Nephron progenitor cell (in vitro differentiated cells): ENCODE data around the gene RRP12.

Experiments
- DNase-seq: peaks from one replicate; pipeline ENCODE4 v3.0.0; 2021
- H3K27ac Mint-ChIP-seq: 2 replicates; pipeline ENCODE4 v1.8.0; 2021; ENCODE audit warnings: mild to moderate bottlenecking, moderate library complexity, mixed read lengths
- H3K27me3 Mint-ChIP-seq: 2 replicates; pipeline ENCODE4 v1.8.0; 2021; ENCODE audit warnings: mild to moderate bottlenecking, low read depth, mixed read lengths; ENCODE audit not compliant: poor library complexity
- H3K36me3 Mint-ChIP-seq: 2 replicates; pipeline ENCODE4 v1.8.0; 2021; ENCODE audit warnings: low read depth, mixed read lengths
- H3K4me1 Mint-ChIP-seq: 2 replicates; pipeline ENCODE4 v1.8.0; 2021; ENCODE audit warnings: mixed read lengths
- H3K4me3 Mint-ChIP-seq: 2 replicates; pipeline ENCODE4 v1.8.0; 2021; ENCODE audit warnings: mild to moderate bottlenecking, moderate library complexity, mixed read lengths
- H3K9me3 Mint-ChIP-seq: 2 replicates; pipeline ENCODE4 v1.8.0; 2021; ENCODE audit warnings: mild to moderate bottlenecking, moderate library complexity, mixed read lengths
- CTCF ChIP-seq: fragments of 200-600 bp; sonication (generic); IDR thresholded peaks from 2 replicates; pipeline ENCODE4 v1.5.0; 2021; ENCODE audit warnings: antibody characterized with exemption

Gene RRP12

GRCh38 chr10:97334370-97335175 is 66.6 kb downstream of the RRP12 start, which contains the start of gene FRAT2:
FRAT2 (minus strand) TSS chr10:97334729; CDS start chr10:97334572, 157 bp downstream.
- DNase-seq, result peak; percentile 89
- Mint-ChIP-seq H3K27me3 (peaks cover 73% of the 10 kb centered on the region), H3K4me3 (peak within 1 kb of the TSS; percentile 87), H3K27ac (peak within 1 kb of the TSS; percentile 98), H3K4me1 (peaks cover 52% of the 10 kb centered on the region), H3K36me3 (peaks cover 11% of the 10 kb centered on the region), H3K9me3 (no peaks in the 10 kb centered on the region)
- no peak for TF ChIP-seq CTCF

GRCh38 chr10:97333601-97334369 is 67.4 kb downstream of the RRP12 start:
- no peak for TF ChIP-seq CTCF
- Mint-ChIP-seq H3K9me3 (no peaks in the 10 kb centered on the region), H3K36me3 (peaks cover 18% of the 10 kb centered on the region), H3K4me1 (peaks cover 52% of the 10 kb centered on the region), H3K27ac (no peak overlapping the region), H3K27me3 (peaks cover 65% of the 10 kb centered on the region), H3K4me3 (peak overlapping the region; percentile 87)
- DNase-seq, result peak; percentile 54

- Mint-ChIP-seq H3K9me3 (no peaks in the 10 kb centered on the region), H3K4me1 (peaks cover 51% of the 10 kb centered on the region), H3K4me3 (peak overlapping the region; percentile 87), H3K36me3 (peaks cover 20% of the 10 kb centered on the region), H3K27me3 (peaks cover 60% of the 10 kb centered on the region), H3K27ac (no peak overlapping the region)
- no peak for DNase-seq
- TF ChIP-seq CTCF, result no peak
These were observed 67.9 kb downstream of the RRP12 start for GRCh38 chr10:97333351-97333600.

- DNase-seq, result peak; percentile 23
- Mint-ChIP-seq H3K4me1 (peaks cover 51% of the 10 kb centered on the region), H3K4me3 (peak overlapping the region; percentile 87), H3K9me3 (no peaks in the 10 kb centered on the region), H3K27ac (no peak overlapping the region), H3K36me3 (peaks cover 25% of the 10 kb centered on the region), H3K27me3 (peaks cover 59% of the 10 kb centered on the region)
- TF ChIP-seq CTCF, result no peak
These were observed 68.4 kb downstream of the RRP12 start for GRCh38 chr10:97332591-97333350.

- no peak overlapping the region for H3K27ac Mint-ChIP-seq
- H3K9me3 Mint-ChIP-seq, result no peaks in the 10 kb centered on the region
- H3K27me3 Mint-ChIP-seq, result peaks cover 47% of the 10 kb centered on the region
- H3K4me3 Mint-ChIP-seq, result peak overlapping the region; percentile 56
- H3K36me3 Mint-ChIP-seq, result peaks cover 25% of the 10 kb centered on the region
- TF ChIP-seq CTCF, result no peak
- H3K4me1 Mint-ChIP-seq, result peaks cover 41% of the 10 kb centered on the region
- DNase-seq, result no peak
These were observed 69.9 kb downstream of the RRP12 start for GRCh38 chr10:97331153-97331703.
